Fibroblast of skin of left quadriceps (primary cell): Measurements from ENCODE around the gene AXIN2.
"Not testable (repeated sequence)": the region's sequence is repeated elsewhere in the genome, so short reads cannot be mapped to it uniquely, and the experiment has no call there.

Source experiments
- DNase-seq, 2 experiments: peaks; one replicate each; pipeline ENCODE4 v3.0.0-alpha.2; 2013; ENCODE audit warnings: low read depth in 2 of 2

The AXIN2 gene

GRCh38 chr17:65536573-65537342 lies 24.7 kb downstream of the AXIN2 start:
- DNase-seq = no peak

GRCh38 chr17:65535777-65536572 lies 25.5 kb downstream of the AXIN2 start:
- DNase-seq = no peak

- no peak for DNase-seq
Measured at GRCh38 chr17:65533852-65534457, 27.5 kb downstream of the AXIN2 start.

GRCh38 chr17:65533056-65533745 lies 28.2 kb downstream of the AXIN2 start:
- no peak for DNase-seq

- DNase-seq = no peak
Measured at GRCh38 chr17:65532101-65532890, 29.2 kb downstream of the AXIN2 start.

- DNase-seq = no peak
Measured at GRCh38 chr17:65531256-65532100, 30.0 kb downstream of the AXIN2 start.

GRCh38 chr17:65530523-65531255 lies 30.8 kb downstream of the AXIN2 start:
- no peak for DNase-seq

GRCh38 chr17:65529761-65530522 lies 31.5 kb downstream of the AXIN2 start:
- DNase-seq = no peak

GRCh38 chr17:65529040-65529633 lies 32.3 kb downstream of the AXIN2 start:
- DNase-seq = no peak

GRCh38 chr17:65527857-65528591 lies 33.4 kb downstream of the AXIN2 start:
- DNase-seq = no peak

GRCh38 chr17:65527381-65527780 lies 34.1 kb downstream of the AXIN2 start:
- DNase-seq = no peak

- DNase-seq = not testable (repeated sequence)
Measured at GRCh38 chr17:65526854-65527253, 34.6 kb downstream of the AXIN2 start.

GRCh38 chr17:65523853-65524664 lies 37.4 kb downstream of the AXIN2 start:
- no peak for DNase-seq

- DNase-seq = no peak
Measured at GRCh38 chr17:65523411-65523810, 38.0 kb downstream of the AXIN2 start.

- DNase-seq = no peak
Measured at GRCh38 chr17:65522751-65523404, 38.6 kb downstream of the AXIN2 start.

- DNase-seq = no peak
Measured at GRCh38 chr17:65519462-65519861, 42.0 kb downstream of the AXIN2 start.
